Measurements from ENCODE around the gene SNAP25.

The SNAP25 gene

DNA sequence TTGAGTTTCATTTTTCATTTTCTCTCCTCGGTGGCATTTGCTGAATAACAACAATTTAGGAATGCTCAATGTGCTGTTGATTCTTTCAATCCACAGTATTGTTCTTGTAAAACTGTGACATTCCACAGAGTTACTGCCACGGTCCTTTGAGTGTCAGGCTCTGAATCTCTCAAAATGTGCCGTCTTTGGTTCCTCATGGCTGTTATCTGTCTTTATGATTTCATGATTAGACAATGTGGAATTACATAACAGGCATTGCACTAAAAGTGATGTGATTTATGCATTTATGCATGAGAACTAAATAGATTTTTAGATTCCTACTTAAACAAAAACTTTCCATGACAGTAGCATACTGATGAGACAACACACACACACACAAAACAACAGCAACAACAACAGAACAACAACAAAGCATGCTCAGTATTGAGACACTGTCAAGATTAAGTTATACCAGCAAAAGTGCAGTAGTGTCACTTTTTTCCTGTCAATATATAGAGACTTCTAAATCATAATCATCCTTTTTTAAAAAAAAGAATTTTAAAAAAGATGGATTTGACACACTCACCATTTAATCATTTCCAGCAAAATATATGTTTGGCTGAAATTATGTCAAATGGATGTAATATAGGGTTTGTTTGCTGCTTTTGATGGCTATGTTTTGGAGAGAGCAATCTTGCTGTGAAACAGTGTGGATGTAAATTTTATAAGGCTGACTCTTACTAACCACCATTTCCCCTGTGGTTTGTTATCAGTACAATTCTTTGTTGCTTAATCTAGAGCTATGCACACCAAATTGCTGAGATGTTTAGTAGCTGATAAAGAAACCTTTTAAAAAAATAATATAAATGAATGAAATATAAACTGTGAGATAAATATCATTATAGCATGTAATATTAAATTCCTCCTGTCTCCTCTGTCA, 88.1 kb downstream of the SNAP25 start:
- DNase-seq, result no peak

DNA sequence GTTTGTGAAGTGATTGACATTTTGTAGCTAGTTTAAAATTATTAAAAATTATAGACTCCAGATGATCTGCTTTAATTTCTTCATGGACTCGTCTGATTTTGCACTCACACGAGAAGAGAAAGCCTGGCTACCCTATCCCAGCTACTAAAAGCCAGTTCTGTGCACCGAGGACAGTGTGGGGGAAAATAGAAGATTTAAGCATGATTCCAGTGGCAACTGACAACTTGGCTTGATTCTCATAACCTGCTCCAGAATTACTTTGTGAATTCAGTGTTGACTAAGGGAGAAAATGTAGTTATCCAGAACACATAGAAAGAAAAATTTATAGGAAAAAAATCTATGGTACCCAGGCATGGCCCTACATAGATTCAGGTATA, 88.7 kb downstream of the SNAP25 start:
- DNase-seq, result no peak

DNA sequence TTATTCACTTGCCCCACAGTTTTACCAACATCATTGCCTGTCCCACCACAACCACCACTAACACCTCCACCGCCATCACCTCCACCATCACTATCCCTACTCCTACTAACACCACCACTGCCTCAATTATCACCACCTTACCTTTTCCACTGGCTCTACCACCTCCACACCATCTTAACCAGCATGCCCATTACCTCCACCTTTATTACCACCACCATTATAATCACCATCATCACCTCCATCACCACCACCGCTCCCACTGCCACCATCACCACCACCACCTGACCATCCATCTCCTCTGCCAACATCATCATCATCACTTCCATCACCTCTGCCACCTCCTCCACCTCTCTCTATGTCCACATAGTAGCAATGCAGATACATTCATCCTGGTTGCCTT, 90.0 kb downstream of the SNAP25 start:
- DNase-seq, result no peak

DNA sequence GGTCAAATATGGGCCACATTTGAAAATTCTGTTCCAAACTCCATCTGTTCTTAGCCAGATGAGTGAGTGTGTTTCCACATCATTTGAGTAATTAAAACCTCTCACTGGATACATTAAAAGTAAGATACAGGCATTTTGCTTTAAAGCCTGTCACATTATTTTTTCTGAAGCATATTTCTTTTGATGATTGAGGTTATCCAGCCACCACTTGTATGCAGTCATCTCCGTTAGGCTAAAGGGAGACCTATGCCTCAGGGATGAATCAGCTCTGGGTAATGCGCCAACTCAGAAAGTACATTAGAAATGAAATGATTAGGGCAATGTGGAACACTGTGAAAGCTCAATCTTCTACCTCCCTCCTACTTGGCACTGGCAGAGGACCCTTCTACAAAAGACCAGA, 90.7 kb downstream of the SNAP25 start:
- no peak for DNase-seq

DNA sequence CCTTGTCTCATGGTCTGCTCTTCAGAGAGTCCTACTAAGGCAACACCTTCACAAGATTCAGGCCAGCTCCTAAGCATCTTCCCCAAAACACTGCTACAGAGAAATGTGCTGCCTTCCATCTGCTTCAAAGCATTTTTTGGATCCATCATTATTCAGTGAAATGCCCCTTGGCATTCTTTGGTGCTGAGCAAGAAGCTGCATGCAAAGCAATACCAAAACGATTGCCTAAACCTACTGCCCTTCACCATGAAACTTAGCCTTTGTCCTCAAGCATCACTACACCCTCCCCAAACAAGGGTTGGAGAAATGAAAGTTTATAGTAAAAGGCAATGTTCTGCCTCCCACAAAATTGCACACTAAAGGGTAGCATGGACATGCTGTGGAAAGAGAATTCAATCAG, 93.5 kb downstream of the SNAP25 start:
- DNase-seq, result no peak

DNA sequence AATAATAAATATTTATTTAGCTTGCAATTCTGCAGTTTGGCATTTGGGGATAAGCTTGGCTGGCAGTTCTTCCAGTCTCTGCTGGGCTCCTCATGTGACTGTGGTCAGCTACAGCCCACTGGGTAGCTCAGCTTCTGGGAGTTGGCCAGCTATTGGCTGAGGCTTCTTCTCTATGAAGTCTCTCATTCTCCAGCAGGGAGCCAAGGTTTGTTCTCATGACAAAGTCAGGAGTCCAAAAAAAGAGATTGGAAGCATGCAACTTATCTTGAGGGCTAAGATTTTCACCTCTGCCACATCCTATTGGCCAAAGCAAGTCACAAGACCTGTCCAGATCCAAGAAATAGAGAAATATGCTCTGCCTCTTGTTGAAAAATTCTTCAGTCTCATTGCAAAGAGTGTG, 94.6 kb downstream of the SNAP25 start:
- DNase-seq, result no peak

DNA sequence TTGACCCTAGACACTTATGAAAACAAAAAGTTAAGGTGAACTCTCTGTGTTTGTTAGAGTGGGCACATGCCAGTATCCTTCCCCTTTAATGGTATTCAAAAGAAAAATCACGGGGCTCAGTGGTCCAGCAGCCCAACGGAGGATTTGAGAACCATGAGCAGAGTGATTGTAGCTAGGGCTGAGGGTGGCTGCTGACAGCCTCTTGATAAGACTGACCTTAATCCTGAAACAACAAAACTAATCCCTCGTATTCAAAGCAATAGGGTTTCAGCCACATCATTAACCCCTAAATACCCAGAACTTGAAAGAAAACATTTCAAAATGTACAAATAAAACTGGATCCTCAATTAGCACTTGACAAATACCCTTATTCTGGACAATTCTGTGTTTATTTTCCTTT, 95.1 kb downstream of the SNAP25 start:
- no peak for DNase-seq

DNA sequence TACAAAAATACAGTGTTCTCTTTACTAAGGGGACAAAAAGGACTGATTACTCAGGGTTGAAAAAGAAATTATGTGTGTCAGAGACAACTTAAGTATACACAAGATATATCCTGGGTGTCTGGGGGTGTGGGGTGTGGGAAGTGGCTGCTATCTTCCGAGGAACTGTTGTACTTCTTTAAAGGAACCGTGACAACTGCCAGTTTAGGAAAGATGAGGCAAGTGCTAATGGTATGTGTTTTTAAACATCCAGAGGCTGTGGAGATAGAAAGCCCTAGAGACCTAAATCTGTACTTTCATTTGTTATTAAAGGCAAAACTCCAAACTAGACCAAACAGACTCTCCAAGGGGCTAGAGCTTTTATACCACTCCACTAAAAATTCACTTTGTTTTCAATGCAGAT, 95.6 kb downstream of the SNAP25 start:
- no peak for DNase-seq

DNA sequence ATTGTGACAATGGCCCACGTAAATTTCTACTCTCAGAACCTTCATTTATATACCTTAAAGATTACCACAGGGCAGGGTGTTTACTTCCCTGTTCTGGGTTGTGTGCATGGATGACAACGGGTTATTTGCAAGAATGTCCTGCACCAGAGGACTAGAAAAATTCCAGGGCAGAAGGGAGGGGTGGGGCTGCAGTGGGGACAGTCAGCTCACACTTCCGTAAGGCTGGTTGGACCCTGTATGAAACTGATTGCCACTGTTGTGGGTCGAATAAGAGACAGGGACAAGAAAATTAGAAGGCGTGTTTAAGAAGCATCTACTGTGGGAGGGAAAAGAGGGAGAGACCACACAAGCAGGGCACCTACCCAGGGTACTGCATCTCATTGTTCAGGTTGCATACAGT, 96.5 kb downstream of the SNAP25 start:
- no peak for DNase-seq

DNA sequence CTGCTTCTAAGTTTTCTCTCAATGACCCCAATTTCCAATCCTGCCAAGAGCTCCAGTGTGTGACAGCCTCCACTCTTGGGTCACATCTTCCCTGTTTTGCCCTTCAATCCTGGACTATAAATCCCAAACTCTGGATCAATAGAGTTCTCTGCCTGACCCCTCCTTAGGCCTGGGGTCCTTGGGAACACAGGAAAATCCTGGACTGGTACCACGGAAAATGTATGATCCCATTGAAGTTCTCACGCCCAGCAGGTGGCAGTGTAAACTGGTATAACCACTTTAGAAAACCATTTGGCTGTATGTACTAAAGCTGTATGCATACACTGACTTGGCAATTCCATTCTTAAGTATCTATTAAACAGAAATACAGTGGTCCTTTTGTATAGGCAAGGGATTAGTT, 98.0 kb downstream of the SNAP25 start:
- DNase-seq, result no peak

DNA sequence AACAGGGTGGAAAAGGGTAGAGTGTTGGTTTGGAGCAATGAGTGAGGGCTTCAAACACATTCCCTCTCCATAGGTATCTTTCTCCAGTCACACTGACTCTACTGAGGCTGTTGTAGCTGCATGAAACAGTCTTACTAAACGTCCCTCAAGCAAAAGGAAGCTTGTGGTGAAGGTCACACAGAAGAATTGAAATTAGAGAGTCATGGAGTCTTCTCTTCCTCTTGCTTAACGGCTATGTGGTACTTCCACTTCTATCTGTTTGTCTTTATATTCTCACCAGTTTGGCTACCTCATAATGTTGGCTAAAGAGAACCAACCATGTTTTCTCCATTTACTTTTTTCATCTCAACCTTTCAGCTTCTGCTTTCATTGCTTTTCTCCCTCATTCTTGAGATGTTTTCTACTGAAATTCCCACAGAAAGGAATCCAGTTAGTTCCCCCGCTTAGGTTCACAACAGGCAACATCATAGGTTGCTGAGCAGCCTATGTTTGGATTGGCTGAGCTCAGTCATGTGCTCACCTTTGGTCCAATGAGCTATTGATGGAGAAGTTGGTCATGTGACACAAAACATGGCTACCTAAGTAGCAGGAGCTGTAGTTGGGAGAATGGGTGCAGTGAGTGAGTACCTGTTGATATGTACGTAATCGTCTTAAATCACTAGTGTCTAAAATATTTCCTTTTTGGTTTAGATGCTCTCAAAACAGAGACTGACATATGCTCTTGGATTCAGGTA, 99.8 kb downstream of the SNAP25 start:
- DNase-seq, result no peak

DNA sequence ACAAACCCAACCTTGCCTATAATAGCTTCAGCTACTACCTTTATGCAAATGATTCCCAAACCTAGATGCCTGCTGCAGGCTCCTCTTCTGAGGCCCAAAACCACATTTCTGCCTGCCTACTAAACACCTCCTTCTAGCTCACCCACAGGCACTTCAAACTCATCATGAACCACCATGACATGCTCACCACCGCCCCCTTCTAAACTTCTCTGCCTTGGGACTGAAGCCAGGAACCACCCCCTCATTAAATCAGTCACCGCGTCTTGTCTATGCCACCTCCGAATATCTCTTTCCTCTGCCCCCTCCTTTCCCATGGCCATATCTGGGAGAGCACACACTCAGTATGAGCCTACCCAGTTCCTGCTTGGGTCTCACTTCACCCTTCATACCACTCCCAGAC, 101.2 kb downstream of the SNAP25 start:
- no peak for DNase-seq

DNA sequence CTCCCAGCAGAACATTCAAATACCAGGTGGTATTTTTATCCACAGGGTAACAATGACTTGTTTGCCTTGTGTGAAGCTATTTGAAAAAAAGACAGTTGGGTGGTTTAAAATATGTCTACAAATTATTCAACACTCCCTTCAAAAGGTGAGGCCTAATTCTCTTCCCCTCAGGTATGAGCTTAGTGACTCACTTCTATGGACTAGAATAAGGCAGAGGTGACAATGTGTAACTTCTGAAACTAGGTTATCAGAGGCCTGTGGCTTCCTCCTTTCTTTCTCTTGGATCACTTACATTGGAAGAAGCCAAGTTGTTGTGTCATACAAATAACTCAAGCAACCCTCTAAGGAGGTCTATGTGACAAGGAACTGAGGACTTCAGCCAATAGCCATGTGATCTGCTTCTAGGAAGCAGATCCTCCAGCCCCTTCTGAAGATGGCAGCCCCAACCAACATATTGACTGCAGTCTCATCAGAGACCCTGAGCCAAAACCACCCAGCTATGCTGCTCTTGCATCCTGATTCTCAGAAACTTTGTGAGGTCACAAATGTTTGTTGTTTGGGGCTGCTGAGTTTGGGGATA, 102.6 kb downstream of the SNAP25 start:
- DNase-seq, result no peak

DNA sequence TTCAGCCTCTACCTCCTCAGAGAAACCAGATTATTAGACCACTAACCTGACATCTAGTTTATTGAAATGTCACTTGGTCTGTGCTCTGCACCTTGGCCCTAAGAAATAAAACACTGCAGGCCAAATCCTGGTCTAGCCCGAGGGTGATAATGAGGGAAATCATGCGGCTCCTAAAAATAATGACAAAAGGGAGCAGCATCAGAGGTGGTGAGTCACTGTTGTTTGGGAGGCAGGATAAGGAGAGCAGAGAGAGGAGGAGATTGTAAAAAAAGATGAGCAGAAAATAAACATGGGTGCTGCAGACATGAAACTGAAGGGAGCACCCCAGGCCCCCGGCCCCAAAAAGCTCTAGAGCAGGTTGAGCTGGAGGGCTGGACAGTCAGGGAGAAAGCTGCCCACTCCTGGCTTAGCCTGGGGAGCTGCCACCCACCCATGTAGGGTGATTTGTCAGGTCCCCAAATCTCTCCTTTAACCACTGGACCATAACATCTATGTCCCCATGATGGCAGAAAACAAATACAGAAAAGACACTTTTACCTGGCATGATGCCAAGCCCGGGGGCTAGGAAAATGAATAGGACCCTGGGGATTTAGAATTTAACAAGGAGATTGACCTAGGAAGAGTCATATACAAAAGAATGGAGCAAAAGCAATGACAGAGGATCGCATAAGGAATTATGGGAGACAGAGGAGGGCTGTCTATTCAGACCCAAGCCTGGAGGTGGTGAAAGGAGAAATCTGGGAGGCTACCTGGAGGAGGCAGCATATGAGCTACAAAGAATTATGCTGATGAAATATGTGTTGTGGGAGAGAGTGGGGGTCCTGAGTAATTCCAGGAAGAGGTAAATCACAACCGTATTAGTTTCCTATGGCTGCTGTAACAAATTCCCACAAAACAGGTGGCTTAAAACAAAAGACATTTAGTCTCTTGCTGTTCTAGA, 103.7 kb downstream of the SNAP25 start:
- DNase-seq, result no peak

DNA sequence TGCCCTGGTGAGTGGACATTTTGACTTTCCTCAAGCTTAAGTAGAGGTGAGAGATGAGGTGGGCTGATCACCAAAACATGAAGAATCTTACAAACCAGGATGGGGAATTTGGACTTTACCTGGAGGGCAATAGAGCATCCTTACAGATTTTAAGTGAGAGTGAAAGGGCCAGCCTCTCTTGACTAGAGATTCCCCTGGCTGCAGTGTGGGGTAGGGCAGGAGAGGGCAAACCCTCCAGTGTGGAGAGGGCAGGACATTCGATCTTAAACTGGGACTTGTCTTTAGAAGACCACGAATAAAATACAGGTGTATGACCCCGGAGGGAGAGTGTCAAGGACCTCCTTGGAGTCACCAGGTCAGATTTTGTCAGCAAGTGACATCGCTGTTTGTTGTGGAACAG, 105.1 kb downstream of the SNAP25 start:
- DNase-seq, result no peak

DNA sequence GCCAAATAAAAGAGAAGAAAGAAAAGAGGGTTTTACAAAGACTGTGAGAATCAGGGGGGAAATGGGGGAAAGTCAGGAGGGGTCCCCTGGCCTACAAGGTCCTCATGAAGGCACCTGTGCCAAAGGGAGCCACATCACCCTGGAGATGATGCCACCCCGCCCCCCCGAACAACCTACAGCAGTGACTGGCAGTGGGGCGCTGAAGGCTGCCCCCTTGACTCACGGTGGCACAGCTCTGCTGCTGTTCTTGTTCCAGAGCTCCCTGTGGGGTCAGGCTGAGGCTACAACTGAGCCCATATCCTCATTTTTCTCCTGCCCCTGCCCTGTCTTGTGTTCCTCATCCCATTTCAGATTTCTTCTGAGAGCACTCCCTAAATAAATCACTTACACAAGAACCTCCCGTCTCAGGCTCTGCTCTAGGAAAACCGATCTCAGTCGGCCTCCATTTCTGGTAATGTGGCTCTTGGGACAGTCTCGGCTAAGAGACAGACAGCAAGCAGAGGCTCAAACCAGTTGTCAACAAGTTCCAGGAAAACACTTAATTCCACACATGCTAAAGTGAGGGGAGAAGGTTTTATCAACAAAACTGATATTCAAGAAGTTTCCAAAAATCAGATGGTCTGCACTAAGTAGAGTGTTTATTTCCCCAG, 105.7 kb downstream of the SNAP25 start:
- DNase-seq, result no peak

DNA sequence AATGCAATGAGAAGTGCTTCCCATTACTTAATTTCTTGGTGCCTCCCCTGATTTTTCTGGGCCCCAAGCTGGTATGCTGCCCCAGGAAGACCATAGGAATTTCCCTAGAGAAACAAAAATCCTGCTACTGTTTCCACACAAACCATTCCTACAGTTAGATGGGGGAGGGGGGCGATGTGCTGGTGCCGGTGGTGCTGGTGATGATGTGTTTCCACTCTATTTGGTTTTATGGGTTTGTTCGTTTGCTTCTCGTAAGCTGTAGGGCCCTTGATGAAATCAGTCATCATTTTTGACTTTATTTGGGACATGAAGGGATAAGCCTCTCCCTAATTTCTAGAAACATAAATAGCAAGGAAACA, 110.2 kb downstream of the SNAP25 start:
- DNase-seq, result no peak

DNA sequence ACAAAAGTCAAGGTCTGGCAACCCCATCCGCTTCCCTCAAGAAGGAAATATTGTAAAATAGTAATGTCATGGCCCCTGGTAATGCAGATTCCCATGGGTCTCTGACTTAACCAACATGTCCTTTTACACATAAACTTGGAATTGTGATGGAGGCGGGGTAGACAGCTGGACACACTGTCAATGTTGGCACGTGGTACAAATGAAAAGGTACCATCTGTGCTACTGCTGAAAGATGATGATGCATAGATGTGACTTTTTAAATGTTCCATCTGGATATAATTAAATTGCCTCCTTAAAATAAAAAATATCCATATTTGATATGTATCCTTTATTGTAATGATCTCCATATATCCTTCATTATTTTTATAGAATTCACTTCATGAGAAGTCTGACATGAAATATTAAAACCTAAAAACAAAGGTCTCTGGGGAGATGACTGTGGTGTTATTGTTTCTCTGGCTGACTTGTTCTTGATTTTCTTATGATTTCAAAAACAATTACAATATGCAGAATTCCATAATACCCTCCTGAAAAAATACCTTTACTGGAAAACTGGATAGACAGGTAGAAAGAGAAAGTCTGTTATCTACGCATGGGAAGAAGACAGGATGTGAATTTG, 110.9 kb downstream of the SNAP25 start:
- no peak for DNase-seq

DNA sequence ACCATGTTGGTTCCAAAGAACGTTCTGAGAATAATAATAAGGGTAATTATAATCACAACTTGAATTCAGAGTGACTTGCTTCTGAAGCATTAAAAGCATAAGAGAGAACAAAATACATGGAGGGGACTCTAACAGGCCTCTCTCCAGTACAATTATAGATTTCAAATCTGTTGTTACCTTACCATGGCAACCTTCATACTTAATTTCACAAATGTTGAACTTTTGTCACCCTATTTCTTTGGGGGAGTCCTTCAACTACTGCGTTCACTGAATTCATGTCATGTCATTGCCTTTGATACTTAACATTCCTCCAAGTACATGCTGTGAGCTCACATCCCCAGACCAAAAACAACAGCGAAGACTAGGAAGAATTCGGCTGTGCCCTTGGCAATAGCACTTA, 111.4 kb downstream of the SNAP25 start:
- no peak for DNase-seq

DNA sequence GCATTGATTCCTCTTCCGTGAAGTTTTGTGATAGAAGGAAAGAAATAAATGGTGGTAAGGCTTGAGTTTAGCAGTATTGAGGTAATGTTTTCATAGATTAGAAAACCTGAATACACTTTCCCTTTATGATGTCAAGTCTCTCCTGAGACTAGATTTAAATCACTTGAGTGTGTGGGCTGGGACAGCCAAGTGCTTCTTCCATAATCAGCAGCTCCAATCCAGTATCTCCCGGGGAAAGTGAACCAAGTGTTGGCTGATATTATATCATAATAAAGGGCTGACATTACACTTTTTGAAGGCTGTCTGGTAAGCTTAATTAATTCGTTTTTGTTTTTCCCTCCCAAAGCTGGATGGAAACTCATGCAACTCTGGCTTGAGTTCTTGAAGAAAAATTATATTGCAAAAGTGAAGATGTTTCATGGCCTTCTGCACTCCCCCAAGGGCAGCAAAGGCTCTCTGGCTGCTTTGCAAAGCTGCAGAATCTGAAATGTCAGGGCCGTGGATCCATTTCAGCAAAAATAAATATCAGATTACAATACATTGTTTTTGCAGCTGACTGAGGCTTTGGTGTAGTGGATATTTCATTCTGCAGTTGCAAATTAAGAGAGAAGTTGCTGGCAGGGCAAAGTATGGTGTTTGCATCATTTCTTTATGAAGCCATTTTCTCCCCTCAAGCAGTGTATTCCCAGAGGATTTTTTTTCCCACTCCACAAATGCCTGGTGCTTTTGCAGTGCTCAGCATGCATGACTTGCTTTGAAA, 114.2 kb downstream of the SNAP25 start:
- DNase-seq, result no peak

Data from NCI-H2081 (cell line).